ENCODE measurements around the gene SLC16A2. TPM values are rescaled to one million over a fixed set of nuclear protein-coding genes. Genes with fewer than 3 reads are reported as not detected.

The SLC16A2 gene
- 7.2 TPM for total RNA-seq

DNA sequence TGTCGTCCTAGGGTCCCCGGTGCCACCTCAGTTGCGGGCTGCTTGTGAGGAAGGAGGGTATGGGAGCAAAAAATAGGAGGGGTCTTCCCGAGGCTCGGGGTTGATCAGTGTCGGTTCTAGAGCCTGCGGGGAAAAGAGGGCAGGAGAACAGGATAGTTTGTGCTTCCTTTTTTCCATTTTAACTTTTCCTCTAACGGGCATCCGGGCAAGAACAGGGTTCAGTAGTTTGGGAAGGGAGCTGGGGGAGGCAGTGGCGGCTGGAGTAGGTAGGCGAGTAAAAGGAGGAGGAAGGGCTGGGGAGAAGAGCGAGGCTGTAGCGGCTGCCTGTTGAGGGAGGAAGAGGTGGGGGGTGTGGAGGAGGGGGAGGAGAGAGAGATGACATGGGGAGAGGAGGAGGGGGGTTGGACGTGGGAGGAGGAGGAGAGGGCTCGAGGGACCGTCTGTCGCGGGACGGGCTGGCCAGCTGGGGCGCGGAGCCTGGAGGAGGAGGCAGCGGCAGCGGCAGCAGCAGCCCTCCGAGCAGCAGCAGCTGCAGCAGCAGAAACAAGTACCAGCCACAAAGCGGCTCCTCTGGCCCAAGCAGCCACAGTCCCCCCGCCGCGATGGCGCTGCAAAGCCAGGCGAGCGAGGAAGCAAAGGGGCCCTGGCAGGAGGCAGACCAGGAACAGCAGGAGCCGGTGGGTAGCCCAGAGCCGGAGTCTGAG lies at the start of gene SLC16A2:
Gene SLC16A2 (plus strand): TSS at position 458 of the 704 bp plus-strand sequence. CDS start 145 bp downstream, at position 603.
- DNase-seq: peak; percentile 64

DNA sequence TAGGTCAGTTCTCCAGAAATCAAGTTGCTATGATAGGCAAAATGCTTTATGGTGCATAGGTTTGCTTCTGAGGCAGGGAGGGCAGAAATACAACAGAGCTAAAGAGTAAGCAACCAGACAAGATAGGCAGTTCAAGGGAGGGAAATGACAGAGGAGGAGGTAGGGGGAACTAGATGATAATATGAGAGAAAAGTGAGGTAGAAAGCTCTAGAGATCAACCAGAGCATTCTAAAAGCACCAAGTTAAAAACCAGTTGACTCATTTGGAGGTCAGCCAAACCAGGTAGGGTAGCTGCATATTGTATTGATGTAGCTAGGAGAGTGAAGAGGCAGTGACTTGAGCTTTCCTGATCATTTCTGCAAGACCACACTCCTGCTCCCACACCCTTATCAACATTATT lies 49.0 kb upstream of the SLC16A2 start:
- DNase-seq: no peak

DNA sequence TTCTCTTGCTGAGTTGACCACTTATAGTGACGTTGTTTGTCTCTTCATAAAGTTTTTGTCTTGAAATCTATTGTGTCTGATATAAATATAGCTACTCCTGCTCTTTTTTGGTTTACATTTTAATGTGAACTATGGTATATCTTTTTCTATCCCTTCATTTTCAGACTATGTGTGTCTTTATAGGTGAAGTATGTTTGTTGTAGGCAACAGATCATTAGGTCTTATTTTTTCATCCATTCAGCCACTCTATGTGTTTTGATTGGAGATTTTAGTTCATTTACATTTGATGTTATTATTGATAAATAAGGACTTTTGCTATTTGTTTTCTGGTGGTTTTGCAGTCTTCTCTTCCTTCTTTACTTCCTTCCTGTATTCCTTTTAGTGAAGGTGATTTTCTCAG lies 44.0 kb upstream of the SLC16A2 start:
- DNase-seq: no peak

- DNase-seq: peak; percentile 4
These were observed 38.7 kb upstream of the SLC16A2 start for GRCh38 chrX:74382613-74383012.

DNA sequence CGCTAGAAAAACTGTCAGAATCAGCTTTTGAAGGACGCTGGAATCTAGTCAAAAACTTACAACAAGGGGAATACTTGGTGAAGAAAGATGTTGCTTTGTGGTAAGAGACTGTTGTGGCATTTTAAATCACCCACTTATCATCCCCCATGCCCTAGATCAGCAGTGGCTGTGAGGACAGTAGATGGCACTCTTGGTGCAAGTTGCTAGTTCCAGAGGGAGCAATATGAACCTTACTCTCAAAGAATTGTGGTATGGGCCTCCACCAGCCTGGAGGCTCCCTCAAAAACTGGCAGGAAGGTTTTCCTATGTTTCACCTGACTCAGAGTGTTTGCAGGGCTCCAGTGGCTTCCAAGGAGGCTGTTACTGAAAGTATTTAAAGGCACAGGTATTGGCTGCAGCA lies 37.7 kb upstream of the SLC16A2 start:
- no peak for DNase-seq

- no peak for DNase-seq
These were observed 32.1 kb upstream of the SLC16A2 start for GRCh38 chrX:74389016-74389722.

GRCh38 chrX:74395556-74395955 lies 25.7 kb upstream of the SLC16A2 start:
- DNase-seq: no peak

GRCh38 chrX:74405973-74406489 lies 15.3 kb upstream of the SLC16A2 start:
- no peak for DNase-seq

DNA sequence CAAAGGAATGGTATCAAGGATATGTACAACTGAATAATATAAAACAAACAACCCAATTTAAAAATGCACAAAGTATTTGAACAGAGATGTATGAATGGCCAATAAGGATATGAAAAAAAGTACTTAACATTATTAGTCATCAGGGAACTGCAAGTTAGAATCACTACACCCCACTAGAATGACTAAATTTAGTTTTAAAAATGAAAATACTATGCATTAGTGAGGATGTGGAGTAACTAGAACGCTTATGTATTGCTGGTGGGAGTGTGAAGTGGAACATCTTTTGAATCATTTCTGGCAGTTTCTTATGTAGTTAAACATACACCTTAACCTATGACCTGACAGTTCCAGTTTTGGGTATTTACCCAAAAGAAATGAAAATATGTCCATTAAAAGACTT lies 13.0 kb upstream of the SLC16A2 start:
- DNase-seq: no peak

- DNase-seq: no peak
These were observed 1.5 kb upstream of the SLC16A2 start for GRCh38 chrX:74419864-74420195.

DNA sequence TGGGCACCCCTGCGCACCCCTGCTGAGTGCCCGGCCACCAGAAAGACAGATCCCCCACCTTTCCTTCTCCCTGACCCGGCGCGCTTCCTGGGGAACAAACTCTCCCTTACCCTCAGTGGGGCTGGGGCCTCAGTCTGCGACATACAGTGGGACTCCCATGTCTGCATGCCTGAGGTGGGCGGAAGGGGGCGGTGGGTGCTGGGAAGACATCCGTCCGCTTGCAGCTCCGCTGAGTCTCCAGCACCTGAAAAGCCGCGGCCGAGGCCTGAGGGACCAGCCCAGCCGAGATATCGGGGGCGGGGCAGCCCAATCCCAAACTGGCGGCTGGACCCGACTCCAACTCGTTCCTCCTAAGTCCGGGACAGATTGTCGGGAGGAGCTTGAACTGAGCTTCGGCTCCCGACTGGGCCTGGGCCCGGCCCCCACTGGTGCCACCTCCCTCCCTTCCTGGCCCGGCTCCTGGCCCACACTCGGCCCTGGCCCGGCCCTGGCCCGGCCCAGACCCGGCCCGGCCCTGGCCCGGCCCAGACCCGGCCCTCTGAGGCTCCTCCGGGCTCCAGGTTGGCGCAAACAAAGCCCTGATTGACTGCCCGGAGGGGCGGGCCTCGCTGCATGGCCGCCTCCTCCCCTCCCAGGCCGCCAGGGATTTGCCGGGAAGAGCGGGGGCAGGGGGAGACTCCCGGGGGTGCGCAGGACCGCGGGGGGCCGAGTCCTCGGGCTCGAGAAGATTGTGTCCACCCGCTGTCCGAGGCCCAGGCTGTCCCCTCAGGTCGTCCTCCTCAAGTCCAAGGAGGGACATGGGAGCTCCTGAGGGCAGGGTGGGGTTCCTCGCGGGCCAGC lies 877 bp upstream of the SLC16A2 start:
- no peak for DNase-seq

DNA sequence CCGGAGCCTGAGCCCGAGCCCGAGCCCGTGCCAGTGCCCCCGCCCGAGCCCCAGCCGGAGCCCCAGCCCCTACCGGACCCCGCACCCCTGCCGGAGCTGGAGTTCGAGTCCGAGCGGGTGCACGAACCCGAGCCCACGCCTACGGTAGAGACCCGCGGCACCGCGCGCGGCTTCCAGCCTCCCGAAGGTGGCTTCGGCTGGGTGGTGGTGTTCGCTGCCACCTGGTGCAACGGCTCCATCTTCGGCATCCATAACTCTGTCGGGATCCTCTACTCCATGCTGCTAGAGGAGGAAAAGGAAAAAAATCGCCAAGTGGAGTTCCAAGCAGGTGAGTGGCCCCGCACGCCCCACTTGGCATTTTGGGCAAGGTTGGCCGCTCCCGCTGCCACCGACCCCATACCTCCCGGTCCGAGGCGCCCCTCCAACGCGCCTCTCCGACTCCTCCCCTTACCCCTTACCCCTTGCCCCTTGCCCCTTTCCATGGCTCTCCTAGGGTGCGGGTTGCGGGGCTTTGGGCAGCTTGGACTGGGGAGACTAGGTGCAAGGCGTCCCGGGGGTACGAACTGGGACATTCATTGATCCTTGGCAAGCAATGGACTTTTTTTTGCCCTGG lies 553 bp downstream of the SLC16A2 start:
- no peak for DNase-seq

DNA sequence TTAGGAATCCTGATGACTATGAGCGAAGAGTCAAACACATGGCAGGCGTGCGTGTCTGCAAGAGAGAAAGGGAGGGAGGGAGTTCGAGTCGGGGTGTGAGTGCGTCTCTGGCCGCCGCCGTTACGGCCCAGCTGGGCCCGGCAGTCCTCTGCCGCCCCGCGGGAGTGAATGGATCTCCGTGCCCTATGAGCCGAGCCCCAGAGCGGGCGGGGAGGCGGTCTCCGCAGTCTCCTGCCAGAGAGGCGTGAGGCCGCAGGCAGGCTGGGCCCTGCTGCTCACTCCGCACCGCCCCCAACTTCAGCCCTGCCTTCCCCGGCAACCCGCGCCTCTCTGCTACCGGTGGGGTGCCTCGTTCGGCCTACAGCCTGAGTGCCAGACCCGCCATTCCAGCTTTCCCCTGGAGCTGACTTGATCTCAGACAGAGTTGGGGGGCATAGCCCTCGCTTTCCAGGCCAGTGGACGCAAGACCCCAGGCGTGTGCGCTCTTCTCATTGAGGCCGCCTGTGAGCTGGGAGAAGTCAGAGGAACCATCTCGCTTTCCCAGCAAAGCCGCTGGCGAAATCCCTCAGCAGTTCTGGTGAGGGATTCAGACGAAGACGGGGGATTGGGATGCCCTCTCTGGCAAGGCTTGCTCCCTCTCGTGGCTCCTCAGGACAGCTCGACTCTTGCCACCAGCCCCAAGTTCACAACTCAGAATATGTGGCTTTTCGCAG lies 1.4 kb downstream of the SLC16A2 start:
- DNase-seq: no peak

DNA sequence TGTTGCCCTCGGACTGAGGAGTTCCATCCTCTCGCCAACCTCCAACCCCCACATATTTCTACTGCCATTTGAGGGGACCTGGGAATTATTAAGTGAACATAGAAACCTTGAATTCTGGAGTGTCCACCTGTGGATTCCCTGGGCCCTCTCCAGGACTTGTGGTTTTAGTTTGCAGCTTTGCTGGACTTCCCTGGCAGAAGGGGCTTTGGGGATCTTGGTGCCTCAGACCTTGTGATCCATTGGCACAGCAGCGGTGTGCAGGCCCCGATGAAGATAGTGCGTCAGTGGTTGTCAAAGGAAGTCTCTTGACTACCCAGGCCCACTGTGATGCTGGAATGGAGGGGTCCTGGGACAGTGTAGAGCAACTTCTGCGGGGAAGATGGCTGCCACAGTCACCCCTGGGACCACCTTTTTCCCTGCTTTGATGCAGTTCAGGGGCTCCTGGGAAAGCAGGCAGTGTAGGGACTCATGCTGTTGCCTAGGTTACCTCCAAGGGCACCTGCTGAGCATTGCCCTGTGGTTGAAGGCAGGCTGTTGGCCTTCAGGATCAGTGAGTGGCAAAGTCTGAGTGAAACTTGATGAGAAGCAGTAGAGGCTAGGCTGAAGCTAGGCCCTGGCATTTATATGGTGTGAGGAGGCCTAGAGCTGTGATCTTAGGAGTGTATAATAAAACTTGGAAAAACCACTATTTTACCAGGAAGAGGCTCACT lies 2.2 kb downstream of the SLC16A2 start:
- no peak for DNase-seq

GRCh38 chrX:74426071-74426470 lies 4.8 kb downstream of the SLC16A2 start:
- DNase-seq: no peak

GRCh38 chrX:74426615-74427014 lies 5.3 kb downstream of the SLC16A2 start:
- no peak for DNase-seq

- peak; percentile 1 for DNase-seq
These were observed 10.5 kb downstream of the SLC16A2 start for GRCh38 chrX:74431797-74432196.

DNA sequence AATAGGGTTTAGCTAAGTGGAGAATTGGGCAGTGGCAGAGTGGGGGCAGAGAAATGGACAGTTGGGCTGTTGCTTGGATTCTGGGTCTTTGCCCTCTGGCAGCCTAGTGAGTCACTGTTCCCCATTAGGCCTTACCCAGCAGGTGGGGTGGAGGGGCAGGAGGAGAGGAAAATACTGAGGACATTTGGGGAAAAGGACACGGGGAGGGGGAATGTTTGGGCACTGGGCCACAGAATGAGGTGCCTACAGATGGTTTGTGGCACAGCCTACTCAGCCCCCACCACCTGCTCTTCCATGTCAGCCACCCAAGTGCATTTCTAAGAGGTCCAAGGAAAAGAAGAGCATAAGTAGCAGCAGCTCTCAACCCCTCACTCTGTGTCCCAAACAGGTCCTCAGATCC lies 13.0 kb downstream of the SLC16A2 start:
- no peak for DNase-seq

- DNase-seq: no peak
These were observed 16.2 kb downstream of the SLC16A2 start for GRCh38 chrX:74437530-74437929.

DNA sequence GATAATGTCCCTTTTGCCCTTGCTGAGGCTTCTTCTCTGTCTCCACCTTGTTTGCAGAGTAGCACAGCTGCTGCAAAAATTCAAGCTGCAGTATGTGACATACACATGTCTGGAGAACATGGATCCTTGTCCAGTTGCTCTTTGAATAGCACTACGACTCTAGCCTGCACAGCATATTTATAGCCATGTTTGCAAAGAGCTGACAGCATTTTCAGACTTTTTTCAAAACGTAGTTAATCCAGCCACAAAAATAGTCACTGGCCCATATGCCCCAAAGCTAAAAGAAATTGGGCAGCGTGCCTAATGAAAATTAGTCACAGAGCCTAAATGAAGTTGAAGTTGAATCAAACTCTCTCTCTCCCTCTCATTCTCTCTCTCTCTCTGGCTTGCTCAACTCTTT lies 17.5 kb downstream of the SLC16A2 start:
- no peak for DNase-seq

- no peak for DNase-seq
These were observed 23.8 kb downstream of the SLC16A2 start for GRCh38 chrX:74445099-74445498.
